GM13977 (cell line): Measurements from ENCODE around the gene CCDC107.

Experiments used
- DNase-seq: peaks from one replicate; pipeline ENCODE4 v3.0.0; 2012; ENCODE audit warnings: low spot score
- CTCF ChIP-seq: IDR thresholded peaks from 2 replicates; pipeline ENCODE4 v1.5.1; 2012; ENCODE audit warnings: mild to moderate bottlenecking, control low read depth; ENCODE audit not compliant: insufficient read depth; ENCODE audit errors: extremely low read depth, missing control alignments
- in situ Hi-C: fragments of 300-500 bp; cut with MboI; formaldehyde crosslinking; loops from one replicate; pipeline ENCODE4 v1.12.0; 2022; ENCODE audit warnings: low sequenced_read_pairs, low pct_unique_long_range_greater_than_20kb, mixed read lengths, inconsistent platforms; ENCODE audit not compliant: unreplicated experiment

CCDC107 gene

GRCh38 chr9:35685506-35685905 is 27.4 kb downstream of the CCDC107 start:
- DNase-seq: no peak
- in situ Hi-C loops: no loop called here
- no peak for TF ChIP-seq CTCF

- TF ChIP-seq CTCF: no peak
- in situ Hi-C loops: no loop called here
- DNase-seq: no peak
Observed at GRCh38 chr9:35686222-35687203, 28.4 kb downstream of the CCDC107 start.

GRCh38 chr9:35687306-35687705 is 29.2 kb downstream of the CCDC107 start:
- no peak for TF ChIP-seq CTCF
- no peak for DNase-seq
- in situ Hi-C loops: no loop called here

- in situ Hi-C loops: no loop called here
Observed at GRCh38 chr9:35687972-35688557, 30.0 kb downstream of the CCDC107 start.

GRCh38 chr9:35688558-35689541 is 30.8 kb downstream of the CCDC107 start:
- peak; percentile 52 for DNase-seq
- in situ Hi-C loops: no loop called here
- TF ChIP-seq CTCF: no peak

More at GRCh38 chr9:35687972-35688557, 30.0 kb downstream of the CCDC107 start:
- DNase-seq: no peak
- no peak for TF ChIP-seq CTCF
